HepG2 (cell line): ENCODE results near the gene CFAP69.

Experiments used
- ARNTL ChIP-seq: sonication (generic); formaldehyde crosslinking; IDR thresholded peaks from 2 replicates; pipeline ENCODE4 v1.4.0; 2020; ENCODE audit warnings: mild to moderate bottlenecking, missing genetic modification reagents
- GATA4 ChIP-seq: sonication (generic); IDR thresholded peaks from 2 replicates; pipeline ENCODE4 v1.6.1; 2016; ENCODE audit warnings: antibody characterized with exemption, low read depth, borderline replicate concordance
- JUNB ChIP-seq: sonication (generic); formaldehyde crosslinking; IDR thresholded peaks from 2 replicates; pipeline ENCODE4 v1.8.0; 2022; ENCODE audit warnings: missing genetic modification reagents, mild to moderate bottlenecking, borderline replicate concordance
- LBX2 ChIP-seq: sonication (generic); formaldehyde crosslinking; IDR thresholded peaks from 2 replicates; pipeline ENCODE4 v1.5.0; 2020; ENCODE audit warnings: missing genetic modification reagents, mild to moderate bottlenecking, borderline replicate concordance
- POLR2A ChIP-seq, 2 experiments: IDR thresholded peaks; 2 replicates each; pipeline ENCODE4 v1.6.1; 2011; ENCODE audit warnings: low read depth in 2 of 2, low read length in 2 of 2, mild to moderate bottlenecking in 1 of 2, moderate library complexity in 1 of 2; ENCODE audit not compliant: insufficient read depth in 1 of 2
- SOX6 ChIP-seq, 2 experiments: fragments of 450-650 bp in 1 of 2; sonication (generic) in 1 of 2; formaldehyde crosslinking in 1 of 2; IDR thresholded peaks; 2 replicates each; pipeline versions ENCODE4 v1.4.0 to v1.6.1; 2017 to 2020; ENCODE audit warnings: antibody characterized with exemption in 1 of 2, mild to moderate bottlenecking in 1 of 2, missing genetic modification reagents in 1 of 2
- SRF ChIP-seq: IDR thresholded peaks from 2 replicates; pipeline ENCODE4 v1.6.1; 2011; ENCODE audit warnings: mild to moderate bottlenecking, low read depth, low read length, moderate library complexity
- TOE1 ChIP-seq: sonication (generic); formaldehyde crosslinking; IDR thresholded peaks from 2 replicates; pipeline ENCODE4 v1.4.0; 2020; ENCODE audit warnings: mild to moderate bottlenecking, missing genetic modification reagents
- USF2 ChIP-seq, 2 experiments: sonication (generic) in 1 of 2; formaldehyde crosslinking in 1 of 2; IDR thresholded peaks; 2 replicates each; pipeline versions ENCODE4 v1.5.1 to v1.6.1; 2011 to 2020; ENCODE audit warnings: borderline replicate concordance in 1 of 2, low read depth in 1 of 2, low read length in 1 of 2, mild to moderate bottlenecking in 1 of 2, missing genetic modification reagents in 1 of 2, moderate library complexity in 1 of 2
- ZNF784 ChIP-seq: sonication (generic); formaldehyde crosslinking; IDR thresholded peaks from 2 replicates; pipeline ENCODE4 v1.5.1; 2020; ENCODE audit warnings: missing genetic modification reagents, mild to moderate bottlenecking, borderline replicate concordance
- TF ChIP-seq, protein P1 (sequence below): sonication (generic); formaldehyde crosslinking; IDR thresholded peaks from 2 replicates; pipeline ENCODE4 v1.8.1; 2022; ENCODE audit warnings: low read depth, mild to moderate bottlenecking, missing genetic modification reagents
- TF ChIP-seq, protein P2 (sequence below): sonication (generic); formaldehyde crosslinking; IDR thresholded peaks from 2 replicates; pipeline ENCODE4 v1.5.0; 2020; ENCODE audit warnings: mild to moderate bottlenecking, missing genetic modification reagents, moderate library complexity
- TF ChIP-seq, protein P3 (sequence below): sonication (generic); formaldehyde crosslinking; IDR thresholded peaks from 2 replicates; pipeline ENCODE4 v1.4.0; 2020; ENCODE audit warnings: missing genetic modification reagents
- TF ChIP-seq, protein P4 (sequence below): conservative IDR thresholded peaks from 2 replicates; pipeline ENCODE4 v1.6.1; 2018; ENCODE audit warnings: missing genetic modification reagents

DNA sequence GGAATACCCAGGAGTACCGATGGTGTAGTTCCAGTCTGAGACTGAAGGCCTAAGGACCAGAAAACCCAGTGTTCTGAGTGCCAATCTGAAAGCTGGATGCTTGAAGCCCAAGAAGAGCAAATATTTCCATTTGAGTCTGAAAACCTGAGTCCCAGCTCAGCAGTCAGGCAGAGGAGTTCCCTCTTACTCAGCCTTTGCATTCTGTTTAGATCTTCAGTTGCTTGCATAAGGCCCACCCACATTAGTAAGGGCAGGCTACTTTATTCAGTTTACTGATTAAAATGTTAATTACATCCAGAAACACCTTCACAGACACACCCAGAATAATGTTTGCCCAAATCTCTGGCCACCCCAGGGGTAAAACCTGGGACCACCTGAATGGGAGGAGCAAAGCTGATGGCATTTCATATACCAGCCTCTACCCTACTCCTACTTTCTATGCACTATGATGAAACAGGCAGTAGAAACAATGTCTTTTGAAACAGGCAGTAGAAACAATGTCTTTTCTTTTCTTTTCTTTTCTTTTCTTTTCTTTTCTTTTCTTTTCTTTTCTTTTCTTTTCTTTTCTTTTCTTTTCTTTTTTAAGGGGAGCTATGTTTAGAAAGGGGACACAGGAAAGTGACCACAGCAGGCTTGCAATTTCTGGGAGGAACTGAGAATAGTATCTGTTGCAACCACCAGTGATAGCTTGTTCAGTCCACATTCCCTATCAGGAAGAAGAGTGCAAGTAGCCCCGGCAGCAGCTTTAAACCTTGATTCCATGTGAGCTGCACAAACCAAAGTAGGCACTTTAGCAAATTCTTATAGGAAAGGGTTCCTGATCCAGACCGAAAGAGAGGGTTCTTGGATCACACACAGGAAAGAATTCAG, 45.5 kb downstream of the CFAP69 start:
- TF ChIP-seq ARNTL (CRISPR knock-in tag), result no peak
- TF ChIP-seq, protein P1, sequence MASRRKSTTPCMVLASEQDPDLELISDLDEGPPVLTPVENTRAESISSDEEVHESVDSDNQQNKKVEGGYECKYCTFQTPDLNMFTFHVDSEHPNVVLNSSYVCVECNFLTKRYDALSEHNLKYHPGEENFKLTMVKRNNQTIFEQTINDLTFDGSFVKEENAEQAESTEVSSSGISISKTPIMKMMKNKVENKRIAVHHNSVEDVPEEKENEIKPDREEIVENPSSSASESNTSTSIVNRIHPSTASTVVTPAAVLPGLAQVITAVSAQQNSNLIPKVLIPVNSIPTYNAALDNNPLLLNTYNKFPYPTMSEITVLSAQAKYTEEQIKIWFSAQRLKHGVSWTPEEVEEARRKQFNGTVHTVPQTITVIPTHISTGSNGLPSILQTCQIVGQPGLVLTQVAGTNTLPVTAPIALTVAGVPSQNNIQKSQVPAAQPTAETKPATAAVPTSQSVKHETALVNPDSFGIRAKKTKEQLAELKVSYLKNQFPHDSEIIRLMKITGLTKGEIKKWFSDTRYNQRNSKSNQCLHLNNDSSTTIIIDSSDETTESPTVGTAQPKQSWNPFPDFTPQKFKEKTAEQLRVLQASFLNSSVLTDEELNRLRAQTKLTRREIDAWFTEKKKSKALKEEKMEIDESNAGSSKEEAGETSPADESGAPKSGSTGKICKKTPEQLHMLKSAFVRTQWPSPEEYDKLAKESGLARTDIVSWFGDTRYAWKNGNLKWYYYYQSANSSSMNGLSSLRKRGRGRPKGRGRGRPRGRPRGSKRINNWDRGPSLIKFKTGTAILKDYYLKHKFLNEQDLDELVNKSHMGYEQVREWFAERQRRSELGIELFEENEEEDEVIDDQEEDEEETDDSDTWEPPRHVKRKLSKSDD, result no peak
- TF ChIP-seq, protein P2, sequence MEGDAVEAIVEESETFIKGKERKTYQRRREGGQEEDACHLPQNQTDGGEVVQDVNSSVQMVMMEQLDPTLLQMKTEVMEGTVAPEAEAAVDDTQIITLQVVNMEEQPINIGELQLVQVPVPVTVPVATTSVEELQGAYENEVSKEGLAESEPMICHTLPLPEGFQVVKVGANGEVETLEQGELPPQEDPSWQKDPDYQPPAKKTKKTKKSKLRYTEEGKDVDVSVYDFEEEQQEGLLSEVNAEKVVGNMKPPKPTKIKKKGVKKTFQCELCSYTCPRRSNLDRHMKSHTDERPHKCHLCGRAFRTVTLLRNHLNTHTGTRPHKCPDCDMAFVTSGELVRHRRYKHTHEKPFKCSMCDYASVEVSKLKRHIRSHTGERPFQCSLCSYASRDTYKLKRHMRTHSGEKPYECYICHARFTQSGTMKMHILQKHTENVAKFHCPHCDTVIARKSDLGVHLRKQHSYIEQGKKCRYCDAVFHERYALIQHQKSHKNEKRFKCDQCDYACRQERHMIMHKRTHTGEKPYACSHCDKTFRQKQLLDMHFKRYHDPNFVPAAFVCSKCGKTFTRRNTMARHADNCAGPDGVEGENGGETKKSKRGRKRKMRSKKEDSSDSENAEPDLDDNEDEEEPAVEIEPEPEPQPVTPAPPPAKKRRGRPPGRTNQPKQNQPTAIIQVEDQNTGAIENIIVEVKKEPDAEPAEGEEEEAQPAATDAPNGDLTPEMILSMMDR (CRISPR knock-in tag), result no peak
- TF ChIP-seq JUNB, result no peak
- TF ChIP-seq, protein P3, sequence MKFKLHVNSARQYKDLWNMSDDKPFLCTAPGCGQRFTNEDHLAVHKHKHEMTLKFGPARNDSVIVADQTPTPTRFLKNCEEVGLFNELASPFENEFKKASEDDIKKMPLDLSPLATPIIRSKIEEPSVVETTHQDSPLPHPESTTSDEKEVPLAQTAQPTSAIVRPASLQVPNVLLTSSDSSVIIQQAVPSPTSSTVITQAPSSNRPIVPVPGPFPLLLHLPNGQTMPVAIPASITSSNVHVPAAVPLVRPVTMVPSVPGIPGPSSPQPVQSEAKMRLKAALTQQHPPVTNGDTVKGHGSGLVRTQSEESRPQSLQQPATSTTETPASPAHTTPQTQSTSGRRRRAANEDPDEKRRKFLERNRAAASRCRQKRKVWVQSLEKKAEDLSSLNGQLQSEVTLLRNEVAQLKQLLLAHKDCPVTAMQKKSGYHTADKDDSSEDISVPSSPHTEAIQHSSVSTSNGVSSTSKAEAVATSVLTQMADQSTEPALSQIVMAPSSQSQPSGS (CRISPR knock-in tag), result no peak
- no peak for TF ChIP-seq GATA4
- no peak for TF ChIP-seq SRF
- TF ChIP-seq TOE1 (CRISPR knock-in tag), result no peak
- TF ChIP-seq POLR2A (IDR thresholded peaks at IDR 0.05; ENCODE audit: insufficient read depth in 1 of 2, low read depth in 2 of 2, low read length in 2 of 2), result no peak
- TF ChIP-seq ZNF784 (CRISPR knock-in tag), result no peak
- no peak for TF ChIP-seq USF2 (IDR thresholded peaks at IDR 0.05; ENCODE audit: low read depth, low read length)
- no peak for TF ChIP-seq USF2 (CRISPR knock-in tag; IDR thresholded peaks at IDR 0.05; ENCODE audit: borderline replicate concordance)
- no peak for TF ChIP-seq SOX6 (IDR thresholded peaks at IDR 0.05)
- no peak for TF ChIP-seq SOX6 (CRISPR knock-in tag; IDR thresholded peaks at IDR 0.05)
- TF ChIP-seq, protein P4, sequence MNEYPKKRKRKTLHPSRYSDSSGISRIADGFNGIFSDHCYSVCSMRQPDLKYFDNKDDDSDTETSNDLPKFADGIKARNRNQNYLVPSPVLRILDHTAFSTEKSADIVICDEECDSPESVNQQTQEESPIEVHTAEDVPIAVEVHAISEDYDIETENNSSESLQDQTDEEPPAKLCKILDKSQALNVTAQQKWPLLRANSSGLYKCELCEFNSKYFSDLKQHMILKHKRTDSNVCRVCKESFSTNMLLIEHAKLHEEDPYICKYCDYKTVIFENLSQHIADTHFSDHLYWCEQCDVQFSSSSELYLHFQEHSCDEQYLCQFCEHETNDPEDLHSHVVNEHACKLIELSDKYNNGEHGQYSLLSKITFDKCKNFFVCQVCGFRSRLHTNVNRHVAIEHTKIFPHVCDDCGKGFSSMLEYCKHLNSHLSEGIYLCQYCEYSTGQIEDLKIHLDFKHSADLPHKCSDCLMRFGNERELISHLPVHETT (CRISPR knock-in tag), result no peak
- TF ChIP-seq LBX2 (CRISPR knock-in tag), result no peak
